HG03432 (cell line): ENCODE results near the gene EXOC3.
"Not testable (repeated sequence)": the region's sequence is repeated elsewhere in the genome, so short reads cannot be mapped to it uniquely, and the experiment has no call there.

ENCODE experiments used
- ATAC-seq: cut with Tn5 transposase; IDR thresholded peaks from one replicate; pipeline ENCODE4 v1.9.1; 2021; ENCODE audit warnings: mild to moderate bottlenecking, moderate library complexity; ENCODE audit not compliant: unreplicated experiment

Gene EXOC3

DNA sequence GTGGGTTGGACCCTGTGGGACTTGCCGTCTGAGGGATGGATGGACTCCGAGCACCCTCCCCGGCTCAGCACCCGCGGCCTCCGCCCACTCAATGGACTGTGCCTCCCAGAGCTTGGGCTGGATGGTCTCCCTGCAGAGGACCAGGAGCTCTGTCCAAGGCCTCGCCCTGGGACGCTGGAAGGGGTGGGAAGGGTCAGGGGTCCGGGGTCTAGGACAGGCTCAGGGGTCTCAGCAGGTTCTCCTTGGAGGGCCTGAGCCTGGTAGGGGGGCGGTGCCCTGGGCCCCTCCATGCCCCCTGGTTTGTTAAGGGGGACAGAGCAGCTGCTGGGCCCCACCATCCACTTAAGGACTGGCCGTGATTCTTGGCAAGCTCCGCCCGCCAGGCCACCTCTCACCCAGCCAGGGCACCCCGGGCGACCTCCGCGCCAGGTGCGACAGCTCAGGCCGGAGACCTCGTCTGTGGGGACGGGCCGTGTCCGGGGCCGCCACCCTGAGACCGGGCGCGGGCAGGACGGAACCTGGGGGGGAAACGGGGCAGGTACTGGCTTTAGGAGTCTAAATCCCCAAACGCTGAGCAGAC, 29.2 kb downstream of the EXOC3 start:
- ATAC-seq: peak; percentile 13

DNA sequence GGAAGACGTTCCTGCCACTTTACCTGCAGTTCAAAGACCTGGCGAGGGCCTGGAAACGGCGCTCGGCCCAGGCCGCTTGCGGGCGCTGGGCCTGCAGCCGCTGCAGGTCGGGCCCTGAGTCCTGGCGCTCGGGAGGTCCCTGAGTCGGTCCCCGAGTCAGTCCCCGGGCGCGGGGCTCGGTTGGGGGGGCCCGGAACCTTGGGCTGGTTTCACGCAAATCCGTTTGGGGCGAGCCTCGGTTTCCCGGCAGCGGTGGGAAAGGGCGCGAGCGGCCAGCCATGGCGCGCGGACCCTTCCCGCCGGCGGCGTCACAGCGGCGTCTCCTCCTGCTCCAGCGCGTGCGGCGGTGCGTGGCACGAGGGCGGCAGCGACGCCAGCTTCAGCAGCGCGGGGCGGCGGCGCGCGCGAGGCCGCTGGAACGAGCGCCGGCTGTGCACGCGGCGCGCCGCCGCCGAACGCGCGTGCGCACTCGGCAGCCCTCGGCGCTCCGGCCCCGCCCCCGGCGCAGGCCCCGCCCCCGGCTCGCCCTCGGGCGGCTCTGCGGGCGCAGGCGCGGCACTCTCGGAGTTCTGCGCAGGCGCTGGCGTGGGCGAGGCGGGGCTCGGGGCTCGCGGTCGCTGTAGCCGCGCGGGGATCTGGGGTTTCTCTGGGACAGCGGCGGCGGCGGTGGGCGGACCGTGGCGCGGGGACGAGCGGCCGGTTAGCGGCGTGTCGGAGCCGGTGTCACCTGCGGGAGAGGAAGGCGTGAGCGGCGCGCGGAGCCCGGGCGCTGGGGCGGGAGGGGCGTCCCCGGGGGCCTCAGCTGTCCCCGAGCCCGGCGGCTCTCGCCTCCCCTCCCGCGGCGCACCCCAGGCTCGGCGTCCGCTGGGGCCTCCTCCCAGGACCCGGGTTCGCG, 29.9 kb downstream of the EXOC3 start:
- ATAC-seq: peak; percentile 77

DNA sequence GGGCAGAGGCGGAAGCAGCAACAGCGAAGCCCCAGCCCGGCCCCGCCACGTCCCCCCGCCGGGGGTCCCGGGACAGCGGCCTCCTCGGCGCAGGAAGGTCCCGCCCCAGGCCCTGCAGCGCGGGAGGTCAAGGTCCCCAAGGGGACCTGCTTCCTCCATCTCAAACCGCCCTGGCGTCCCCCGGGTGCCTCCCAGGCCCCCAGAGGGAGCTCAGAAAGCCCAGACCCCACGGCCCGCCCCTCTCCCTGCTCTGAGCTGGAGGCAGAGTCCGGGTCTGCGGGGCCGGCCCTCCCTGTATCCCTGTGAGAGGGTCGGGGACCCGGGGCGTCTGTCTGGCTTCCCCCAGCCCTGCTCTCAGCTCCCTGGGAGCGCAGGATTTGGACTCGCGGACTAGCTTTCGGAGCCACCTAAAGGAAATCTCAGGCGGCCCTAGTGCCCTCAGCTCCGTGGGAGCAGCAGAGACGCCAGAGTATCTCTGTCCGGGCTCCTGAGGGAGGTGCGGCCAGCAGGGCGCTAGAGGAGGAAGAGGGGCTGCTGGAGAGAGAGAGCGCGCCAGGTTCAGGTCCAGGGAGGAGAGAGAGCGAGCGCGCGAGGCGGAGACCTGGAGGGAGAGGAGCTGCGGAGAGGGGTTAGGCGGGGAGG, 30.7 kb downstream of the EXOC3 start:
- ATAC-seq: peak; percentile 21

DNA sequence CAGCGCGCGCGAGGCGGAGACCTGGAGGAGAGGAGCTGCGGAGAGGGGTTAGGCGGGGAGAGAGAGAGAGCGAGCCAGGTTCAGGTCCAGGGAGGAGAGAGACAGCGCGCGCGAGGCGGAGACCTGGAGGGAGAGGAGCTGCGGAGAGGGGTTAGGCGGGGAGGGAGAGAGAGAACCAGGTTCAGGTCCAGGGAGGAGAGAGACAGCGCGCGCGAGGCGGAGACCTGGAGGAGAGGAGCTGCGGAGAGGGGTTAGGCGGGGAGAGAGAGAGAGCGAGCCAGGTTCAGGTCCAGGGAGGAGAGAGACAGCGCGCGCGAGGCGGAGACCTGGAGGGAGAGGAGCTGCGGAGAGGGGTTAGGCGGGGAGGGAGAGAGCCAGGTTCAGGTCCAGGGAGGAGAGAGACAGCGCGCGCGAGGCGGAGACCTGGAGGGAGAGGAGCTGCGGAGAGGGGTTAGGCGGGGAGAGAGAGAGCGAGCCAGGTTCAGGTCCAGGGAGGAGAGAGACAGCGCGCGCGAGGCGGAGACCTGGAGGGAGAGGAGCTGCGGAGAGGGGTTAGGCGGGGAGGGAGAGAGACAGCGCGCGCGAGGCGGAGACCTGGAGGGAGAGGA, 31.4 kb downstream of the EXOC3 start:
- ATAC-seq: not testable (repeated sequence)

DNA sequence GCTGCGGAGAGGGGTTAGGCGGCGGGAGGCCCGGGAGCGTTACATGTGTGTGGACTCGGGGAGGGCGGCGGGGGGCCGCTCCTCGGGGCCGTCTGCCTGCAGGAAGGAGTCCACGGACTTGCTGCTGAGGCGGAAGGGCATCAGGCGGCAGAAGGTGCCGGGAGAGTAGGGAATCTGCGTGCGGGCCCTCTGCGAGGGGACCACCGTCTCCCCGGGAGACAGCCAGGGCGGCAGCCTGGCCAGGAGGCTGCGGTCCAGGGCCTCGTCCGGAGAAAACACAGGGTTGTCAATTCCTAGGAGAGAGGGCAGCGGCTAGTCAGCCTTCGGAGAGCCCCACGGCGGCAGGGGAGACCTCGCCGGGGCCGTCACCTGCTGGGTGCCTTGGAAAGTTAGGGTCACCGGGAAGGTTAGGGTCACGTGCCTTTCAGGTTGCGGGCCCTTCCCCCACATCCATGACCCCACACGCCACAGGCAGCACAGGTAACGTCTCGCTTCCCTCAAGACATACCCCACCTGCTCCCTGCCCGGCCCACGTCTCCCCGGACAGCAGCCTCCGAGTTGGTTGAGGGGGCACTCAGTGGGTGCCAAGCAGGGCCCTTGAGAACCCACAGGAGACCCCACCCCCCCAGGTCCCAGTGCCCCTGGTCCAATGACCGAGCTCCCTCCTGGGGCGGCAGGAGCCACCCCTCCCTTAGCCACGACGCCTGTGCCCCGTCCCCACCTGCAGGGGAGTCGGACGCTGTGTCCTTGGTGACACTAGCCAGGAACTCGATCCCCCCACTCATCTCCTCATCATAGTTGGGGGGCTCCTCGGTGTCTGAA, 32.1 kb downstream of the EXOC3 start:
- ATAC-seq: no peak

DNA sequence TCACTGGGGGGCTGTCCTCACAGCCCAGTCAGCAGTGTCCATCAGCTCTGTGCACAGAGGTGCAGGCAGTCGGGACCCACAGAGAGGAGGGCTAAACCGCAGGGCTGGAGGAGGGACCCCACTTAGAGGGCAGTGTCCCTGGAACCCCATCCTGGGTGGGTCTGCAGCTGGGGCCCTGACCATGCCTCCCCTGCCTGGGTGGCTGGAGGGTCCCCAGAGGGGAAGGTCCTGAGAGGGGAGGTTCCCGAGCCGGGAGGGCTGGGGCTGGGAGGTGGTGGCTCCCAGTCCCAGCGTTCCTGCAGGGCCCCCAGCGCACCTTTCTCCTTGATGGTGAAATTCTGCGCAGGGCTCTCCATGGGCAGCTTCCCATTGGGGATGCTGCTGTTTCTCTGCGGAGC, 32.7 kb downstream of the EXOC3 start:
- ATAC-seq: no peak

DNA sequence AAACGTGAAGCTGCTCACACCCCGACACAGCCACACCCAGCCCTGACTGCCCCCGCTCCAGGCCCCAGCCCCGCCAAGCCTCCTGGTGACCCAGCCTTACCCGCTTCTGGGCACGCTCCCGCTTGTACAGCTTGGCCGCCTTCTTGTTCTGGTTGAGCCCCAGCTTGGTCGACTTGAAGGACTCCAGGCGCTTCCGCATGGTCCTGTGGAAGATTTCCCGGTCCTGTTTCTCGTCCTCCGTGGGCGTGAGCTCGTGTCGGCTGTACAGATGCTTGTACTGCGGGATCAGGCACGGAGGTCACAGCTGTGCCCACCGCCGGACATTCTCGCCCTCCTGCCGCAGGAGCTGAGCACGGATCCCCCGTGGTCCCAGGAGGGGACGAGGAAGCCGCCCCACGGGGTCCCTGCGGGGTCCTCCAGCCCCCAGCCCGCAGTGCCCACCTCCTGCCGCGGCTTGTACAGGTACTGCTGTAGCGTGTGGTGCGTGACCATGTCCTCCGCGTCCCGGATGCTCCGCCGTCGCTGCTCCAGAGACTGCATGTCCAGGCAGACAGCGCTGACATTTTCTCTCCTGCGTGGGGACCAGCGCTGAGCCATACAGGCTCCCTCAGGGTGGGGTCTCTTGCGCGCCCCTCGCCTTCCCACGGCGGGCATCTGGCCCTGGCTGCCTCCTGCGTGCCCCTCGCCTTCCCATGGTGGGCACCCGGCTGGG, 33.3 kb downstream of the EXOC3 start:
- no peak for ATAC-seq

DNA sequence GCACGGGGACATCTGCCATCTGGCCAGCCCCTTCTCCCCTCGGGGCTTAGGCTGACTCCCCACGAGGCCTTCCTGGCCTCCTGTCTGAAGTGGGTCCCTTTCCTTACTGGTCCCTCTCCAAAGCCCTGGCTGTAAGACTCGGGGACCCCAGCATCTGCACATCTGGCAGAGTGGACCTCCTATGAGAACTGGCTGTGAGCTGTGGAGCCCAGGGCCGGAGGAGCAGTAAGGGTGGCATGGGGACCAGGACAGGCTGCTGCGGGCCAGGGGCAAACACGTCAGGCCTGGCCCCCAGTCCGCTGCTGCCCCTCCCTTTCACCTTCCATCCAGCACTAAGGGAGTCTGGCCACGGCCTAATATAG, 33.8 kb downstream of the EXOC3 start:
- no peak for ATAC-seq

DNA sequence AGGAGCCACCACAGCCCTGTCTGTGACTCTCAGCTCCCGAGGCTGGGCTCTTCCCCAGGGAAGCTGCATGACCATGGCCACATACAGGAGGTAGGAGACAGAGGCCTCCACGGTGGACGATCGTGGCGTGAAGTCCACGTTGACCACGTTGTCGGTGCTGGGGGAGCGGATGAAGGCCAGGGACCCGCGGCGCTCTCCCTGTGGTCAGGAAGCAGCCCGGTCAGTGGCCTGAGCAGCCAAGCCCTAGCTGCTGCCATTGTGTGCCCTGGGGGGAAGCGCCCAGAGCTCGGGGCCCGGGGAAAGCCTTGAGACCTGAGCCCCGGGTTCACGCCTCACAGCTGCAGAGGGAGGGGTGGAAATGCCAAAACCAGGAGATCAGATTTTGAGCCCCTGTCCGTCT, 34.3 kb downstream of the EXOC3 start:
- no peak for ATAC-seq

DNA sequence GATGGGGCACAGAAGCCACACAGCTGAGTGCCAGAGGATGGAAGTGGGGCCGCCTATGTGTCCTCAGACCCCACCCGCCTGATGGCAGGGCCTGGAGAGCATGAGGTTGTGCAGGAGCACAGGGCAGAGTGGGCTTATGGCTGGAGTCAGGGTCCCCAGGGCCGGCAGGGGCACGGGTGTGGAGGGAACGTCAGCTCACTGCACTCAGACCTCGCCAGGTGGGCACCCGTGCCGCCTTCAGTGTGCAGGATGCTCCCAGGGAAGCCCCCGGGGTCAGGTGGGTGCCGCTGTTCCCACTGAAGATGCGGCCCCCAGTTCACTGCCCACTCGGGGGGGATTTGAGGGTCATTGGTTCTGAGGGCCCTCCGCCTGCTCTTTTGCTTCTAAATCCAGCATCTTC, 34.9 kb downstream of the EXOC3 start:
- ATAC-seq: no peak

DNA sequence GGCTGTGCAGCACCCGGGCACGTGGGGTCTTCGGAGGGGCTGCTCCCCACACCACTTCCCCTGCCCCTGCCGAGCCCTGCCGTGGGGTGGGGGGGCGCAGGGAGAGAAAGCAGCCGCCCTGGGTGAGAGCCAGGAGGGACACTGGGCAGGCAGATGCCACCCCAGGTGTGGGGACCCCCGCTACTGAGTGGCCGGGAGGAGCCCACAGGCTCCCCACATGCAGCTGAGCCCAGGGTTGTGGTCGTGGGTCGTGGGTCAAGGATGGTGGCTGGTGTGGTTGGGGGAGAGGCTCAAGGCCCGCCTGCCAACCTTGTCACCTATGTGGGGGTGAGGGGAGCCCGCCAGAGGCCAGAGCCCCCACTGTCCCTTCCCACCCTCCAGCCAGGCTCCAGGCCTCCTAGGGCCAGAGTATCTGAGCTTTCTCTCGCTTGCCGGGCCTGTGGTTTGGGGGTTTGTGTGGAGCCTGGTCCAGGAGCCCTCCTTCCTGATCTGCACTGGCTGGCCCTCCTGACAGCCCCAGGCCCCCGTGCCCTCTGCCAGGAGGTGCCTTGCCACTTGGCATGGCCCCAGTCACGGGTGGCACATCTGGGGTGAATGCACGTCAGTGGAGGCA, 35.5 kb downstream of the EXOC3 start:
- ATAC-seq: no peak

DNA sequence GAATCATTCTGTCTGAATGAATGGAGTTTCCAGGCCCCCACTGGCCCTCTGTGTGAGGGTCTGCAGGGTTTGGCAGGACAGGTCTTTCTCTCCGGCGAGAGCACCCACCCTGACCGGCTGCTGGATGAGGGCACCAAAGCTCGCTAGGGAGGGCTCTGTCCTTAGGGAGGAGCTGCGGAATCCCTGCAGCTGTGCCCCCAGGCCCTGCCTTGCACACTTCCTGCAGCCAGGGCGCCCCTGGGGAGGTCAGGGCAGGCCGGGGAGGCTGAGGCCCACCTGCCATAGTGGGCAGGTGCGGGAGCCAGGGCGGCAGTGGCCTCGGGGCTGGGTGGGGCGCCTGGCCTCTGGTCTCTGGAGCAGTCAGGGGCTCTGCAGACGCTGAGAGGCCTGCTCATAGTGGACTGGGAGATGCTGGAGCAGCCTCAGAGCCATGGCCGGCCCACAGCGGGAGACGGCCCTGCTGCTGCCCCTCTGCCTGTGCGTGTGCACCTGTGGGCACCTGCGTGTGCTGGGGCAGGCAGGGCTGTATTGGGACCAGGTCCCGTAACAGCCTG, 36.1 kb downstream of the EXOC3 start:
- ATAC-seq: no peak

DNA sequence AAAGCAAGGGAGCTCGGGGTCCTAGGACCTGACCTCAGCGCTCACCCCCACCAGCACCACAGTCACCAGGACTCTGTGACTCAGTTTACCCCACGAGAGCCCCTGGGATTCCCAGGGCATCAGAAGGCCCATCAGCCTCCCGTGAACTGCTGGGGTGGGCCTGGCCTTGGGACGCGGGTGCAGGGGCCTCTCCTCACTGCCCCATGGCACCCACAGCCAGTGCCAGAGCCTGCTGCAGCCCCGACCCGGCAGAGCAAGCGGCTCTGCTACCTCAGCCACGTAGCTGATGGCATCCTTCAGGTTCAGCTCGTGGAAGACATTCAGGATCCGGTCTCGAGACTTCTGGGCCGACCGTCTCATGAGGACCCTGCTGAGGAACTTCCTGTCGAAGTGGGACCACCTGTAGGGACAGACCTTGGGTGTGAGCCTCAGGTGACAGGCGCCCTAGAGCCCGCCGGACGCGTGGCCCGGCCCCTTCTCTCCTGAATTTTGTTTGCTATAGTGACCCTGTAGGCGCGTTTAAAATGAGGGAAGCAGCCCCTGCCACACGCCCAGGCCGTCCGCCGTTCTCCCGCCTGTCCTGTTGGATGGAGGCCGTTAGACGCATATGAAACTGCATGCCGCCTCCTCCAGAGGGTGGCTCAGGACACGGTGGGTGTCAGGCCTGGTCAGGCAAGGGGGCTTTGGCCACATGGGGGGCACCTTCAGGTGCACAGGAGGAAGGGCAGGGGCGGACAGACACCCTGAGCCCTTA, 36.8 kb downstream of the EXOC3 start:
- no peak for ATAC-seq

DNA sequence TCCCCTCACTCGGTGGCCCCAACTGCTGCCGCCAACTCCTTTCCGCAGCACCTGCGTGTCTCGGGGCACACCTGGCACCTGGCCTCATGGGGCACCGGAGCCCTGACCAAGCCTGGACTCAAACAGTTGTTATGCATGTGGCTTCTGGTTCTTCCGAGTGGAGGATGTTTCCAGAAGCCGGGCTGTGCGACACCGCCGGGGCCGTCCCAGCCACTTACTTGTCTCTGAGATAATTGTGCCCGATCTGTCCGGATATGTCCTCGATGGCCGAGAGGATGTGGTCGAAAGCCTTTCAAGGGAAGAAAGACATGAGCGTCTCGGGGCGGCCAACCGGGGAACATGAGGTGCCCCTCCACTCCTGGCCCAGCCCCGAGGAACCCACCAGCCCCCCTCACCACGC, 38.4 kb downstream of the EXOC3 start:
- no peak for ATAC-seq

DNA sequence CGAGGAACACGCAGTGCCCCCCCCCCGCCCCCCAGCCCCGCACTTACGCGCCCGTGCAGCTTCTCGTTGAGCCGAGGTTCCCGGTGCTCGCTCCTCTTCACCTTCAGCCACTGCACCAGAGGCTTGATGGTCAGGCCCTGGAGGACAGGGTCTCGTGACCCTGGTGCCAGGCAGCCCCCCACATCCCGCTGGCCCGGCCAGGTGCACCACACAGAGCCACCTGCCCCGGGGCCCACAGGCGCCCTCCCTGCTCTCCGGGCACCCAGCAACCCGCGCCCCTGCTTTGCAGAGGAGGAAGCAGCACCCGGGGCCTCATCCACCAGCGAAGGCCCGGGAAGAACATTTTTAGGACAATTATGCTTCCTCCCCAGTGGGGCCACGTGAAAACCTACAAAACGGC, 39.0 kb downstream of the EXOC3 start:
- ATAC-seq: no peak

DNA sequence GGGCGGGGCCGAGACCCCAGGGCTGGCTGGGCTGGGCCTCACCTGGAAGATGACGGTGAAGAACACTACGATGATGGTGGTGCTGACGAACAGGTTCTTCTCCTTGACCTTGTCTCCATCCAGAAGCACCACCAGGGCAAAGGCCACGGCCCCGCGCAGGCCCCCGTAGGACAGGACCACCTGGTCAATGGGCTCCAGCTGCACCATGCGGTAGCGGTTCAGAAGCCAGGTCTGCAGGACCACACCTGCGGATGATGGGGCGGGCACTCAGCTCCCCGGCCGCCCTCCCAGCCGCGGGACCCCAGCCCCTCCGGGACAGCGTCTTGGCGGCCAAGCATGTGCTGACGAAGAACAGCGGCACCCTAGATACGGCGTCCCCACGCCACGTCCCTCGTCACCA, 39.5 kb downstream of the EXOC3 start:
- ATAC-seq: no peak

DNA sequence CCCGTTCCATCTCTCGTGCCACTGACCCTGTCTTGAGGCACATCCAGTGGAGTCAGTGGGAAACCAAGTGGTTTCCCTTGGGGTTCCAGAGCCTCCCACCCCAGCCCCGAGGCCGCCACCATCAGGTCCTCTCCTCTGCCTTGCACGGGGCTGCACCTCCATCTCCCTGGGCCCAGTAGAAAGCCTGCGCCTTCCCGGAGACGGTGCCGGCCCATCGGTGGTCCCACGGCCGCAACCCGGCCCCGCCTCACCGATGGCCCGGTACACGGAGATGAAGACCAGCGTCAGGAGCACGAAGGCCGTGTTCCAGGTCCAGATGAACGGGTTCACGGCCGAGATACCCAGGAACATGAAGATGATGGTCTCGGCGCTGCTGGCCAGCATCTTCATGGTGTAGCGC, 40.0 kb downstream of the EXOC3 start:
- ATAC-seq: no peak

DNA sequence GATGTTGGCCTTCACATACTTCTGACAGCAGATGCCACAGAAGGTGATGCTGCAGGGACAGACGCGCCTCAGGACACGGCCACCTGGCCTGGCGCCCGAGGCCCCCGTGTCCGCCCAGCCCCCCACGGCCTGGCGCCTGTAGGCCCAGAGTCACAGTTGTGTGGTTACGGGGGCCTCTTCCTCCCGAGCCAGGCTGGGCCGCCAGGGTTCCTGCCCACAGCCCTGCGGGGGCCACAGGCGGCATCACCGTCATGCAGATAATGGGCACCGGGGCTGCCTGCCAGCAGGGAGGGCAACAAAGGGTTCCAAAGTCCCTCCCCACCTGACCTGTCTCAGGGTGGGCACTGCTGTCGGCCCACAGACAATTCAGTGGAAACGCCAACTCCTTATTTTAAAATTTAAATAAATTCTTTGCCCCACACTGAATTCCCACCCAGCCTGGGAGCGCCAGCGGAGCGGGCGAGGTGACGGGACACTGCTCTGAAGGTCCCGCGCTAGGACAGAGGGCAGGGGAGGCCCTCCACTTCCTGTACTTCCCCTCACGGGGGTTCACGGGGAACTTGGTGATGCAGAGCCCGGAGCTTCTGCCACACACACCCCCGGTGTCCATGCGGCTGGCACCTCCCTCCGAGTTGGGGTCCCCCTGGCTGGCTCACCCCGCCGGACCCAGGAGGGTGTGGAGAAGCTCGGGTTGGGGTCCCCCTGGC, 40.6 kb downstream of the EXOC3 start:
- ATAC-seq: no peak
